B cell (primary cell): ENCODE data around the gene BCL7C. TPM values are rescaled to one million over a fixed set of nuclear protein-coding genes. Genes with fewer than 3 reads are reported as not detected.

Experiments used
- ATAC-seq: fragments of 200-7000 bp; cut with Tn5 transposase; one replicate; pipeline ENCODE4 v1.10.0; 2021; ENCODE audit warnings: low read depth, mild to moderate bottlenecking, moderate number of reproducible peaks, moderate library complexity
- CTCF ChIA-PET: fragments of 350-600 bp; sonication (Branson Sonifier 250); formaldehyde crosslinking; loops from one replicate; lab custom pipeline; 2021; ENCODE audit warnings: antibody characterized with exemption, inconsistent platforms; lab: Charles Lee
- POLR2A ChIA-PET: fragments of 350-600 bp; sonication (Branson Sonifier 250); formaldehyde crosslinking; loops from one replicate; lab custom pipeline; 2021; ENCODE audit warnings: antibody characterized with exemption; lab: Charles Lee
- DNase-seq: peaks from one replicate; pipeline ENCODE4 v3.0.0; 2013
- H2AFZ ChIP-seq: 2 replicates; pipeline ENCODE4 v1.6.1; 2012; ENCODE audit warnings: mild to moderate bottlenecking, low read depth, low read length; ENCODE audit not compliant: insufficient read depth, poor library complexity, severe bottlenecking
- H3K27ac ChIP-seq, 2 donors: 1 replicate in 1 of 2; 2 replicates in 1 of 2; pipeline ENCODE4 v1.5.1; 2012 to 2013; ENCODE audit warnings: low read length in 2 of 2, mild to moderate bottlenecking in 2 of 2, moderate library complexity in 1 of 2
- H3K27me3 ChIP-seq, 4 experiments: fragments of 200-600 bp in 1 of 4; sonication (generic) in 1 of 4; replicated peaks in 1 of 4; 1 replicate in 2 of 4; 2 replicates in 2 of 4; pipeline versions ENCODE4 v1.6.1 to v1.7.0; 2013 to 2016; ENCODE audit warnings: low read length in 3 of 4, mild to moderate bottlenecking in 2 of 4, mixed read lengths in 1 of 4, moderate library complexity in 1 of 4; ENCODE audit not compliant: insufficient read depth in 4 of 4, control insufficient read depth in 3 of 4; ENCODE audit errors: control extremely low read depth in 1 of 4
- H3K36me3 ChIP-seq, 2 experiments: replicated peaks in 1 of 2; 1 replicate in 1 of 2; 2 replicates in 1 of 2; pipeline versions ENCODE4 v1.6.1 to v1.7.1; 2013; ENCODE audit warnings: low read length in 1 of 2; ENCODE audit not compliant: insufficient read depth in 2 of 2, control insufficient read depth in 1 of 2; ENCODE audit errors: control extremely low read depth in 1 of 2, extremely low read depth in 1 of 2
- H3K4me1 ChIP-seq, 2 donors: fragments of 200-600 bp in 1 of 2; sonication (generic) in 1 of 2; 1 replicate in 1 of 2; 2 replicates in 1 of 2; pipeline versions ENCODE4 v1.5.1 to v1.6.1; 2013 to 2017; ENCODE audit warnings: low read length in 2 of 2; ENCODE audit not compliant: control insufficient read depth in 2 of 2, insufficient read depth in 2 of 2
- H3K4me2 ChIP-seq: replicated peaks from 2 replicates; pipeline ENCODE3; 2012; ENCODE audit warnings: mild to moderate bottlenecking, low read depth, low read length; ENCODE audit not compliant: poor library complexity, severe bottlenecking
- H3K4me3 ChIP-seq, 5 experiments: fragments of 200-600 bp in 1 of 5; sonication (generic) in 1 of 5; 1 replicate in 3 of 5; 2 replicates in 2 of 5; pipeline versions ENCODE4 v1.5.1 to v1.7.0; 2011 to 2016; ENCODE audit warnings: low read length in 4 of 5, mild to moderate bottlenecking in 4 of 5, low read depth in 2 of 5, control low read depth in 1 of 5, moderate library complexity in 1 of 5; ENCODE audit not compliant: insufficient read depth in 1 of 5; ENCODE audit errors: control extremely low read depth in 1 of 5, extremely low read depth in 1 of 5
- H3K79me2 ChIP-seq: fragments of 200-600 bp; sonication (generic); one replicate; pipeline ENCODE4 v1.6.0; 2016; ENCODE audit warnings: low read length; ENCODE audit not compliant: control insufficient read depth, insufficient read depth
- H3K9ac ChIP-seq: fragments of 200-600 bp; sonication (generic); 2 replicates; pipeline ENCODE4 v1.6.1; 2017; ENCODE audit warnings: mild to moderate bottlenecking, low read length, moderate library complexity
- H3K9me3 ChIP-seq, 3 donors: one replicate each; pipeline versions ENCODE4 v1.6.1 to v1.7.1; 2013; ENCODE audit warnings: low read length in 2 of 3; ENCODE audit not compliant: control insufficient read depth in 2 of 3, insufficient read depth in 1 of 3; ENCODE audit errors: control extremely low read depth in 1 of 3
- H4K20me1 ChIP-seq: 2 replicates; pipeline ENCODE4 v1.6.0; 2012; ENCODE audit warnings: mild to moderate bottlenecking, low read length; ENCODE audit not compliant: insufficient read depth, control insufficient read depth, poor library complexity, severe bottlenecking
- H3K27ac Mint-ChIP-seq: one replicate; pipeline ENCODE4 v1.8.0; 2021; ENCODE audit warnings: mixed read lengths
- H3K27me3 Mint-ChIP-seq: one replicate; pipeline ENCODE4 v1.8.0; 2021; ENCODE audit warnings: mixed read lengths
- H3K4me1 Mint-ChIP-seq: one replicate; pipeline ENCODE4 v1.8.0; 2021; ENCODE audit warnings: mixed read lengths
- H3K4me3 Mint-ChIP-seq: one replicate; pipeline ENCODE4 v1.8.0; 2021; ENCODE audit warnings: mixed read lengths
- H3K9me3 Mint-ChIP-seq: one replicate; pipeline ENCODE4 v1.8.0; 2022; ENCODE audit warnings: mixed read lengths; ENCODE audit not compliant: insufficient read depth
- CTCF ChIP-seq: fragments of 200-600 bp; IDR thresholded peaks from one replicate; pipeline ENCODE4 v1.8.0; 2022; ENCODE audit warnings: antibody characterized with exemption, mild to moderate bottlenecking
- EZH2 ChIP-seq: IDR thresholded peaks from 2 replicates; pipeline ENCODE4 v1.6.1; 2012; ENCODE audit warnings: borderline replicate concordance, low read depth, mild to moderate bottlenecking, moderate library complexity, low read length; ENCODE audit not compliant: insufficient read depth, poor library complexity, severe bottlenecking
- WGBS: methylation state at CpG from one replicate; pipeline ENCODE4 v1.1.5; 2013; ENCODE audit warnings: missing lambda C conversion rate; ENCODE audit not compliant: insufficient coverage; 5-methylcytosine and 5-hydroxymethylcytosine counted together
- intact Hi-C: fragments of 100-400 bp; cut with micrococcal nuclease; formaldehyde crosslinking; loops from one replicate; pipeline ENCODE4 v1.10.0; 2022
- polyA plus RNA-seq: library from polyadenylated mRNA; depleted of rRNA; stranded (reverse); fragments of >200 nt; gene quantifications from 2 replicates; pipeline ENCODE4 v1.2.3, GENCODE V29; 2012
- total RNA-seq, 2 donors: library from RNA; stranded (reverse); fragments of 120-200 nt in 1 of 2; gene quantifications; 1 replicate in 1 of 2; 2 replicates in 1 of 2; pipeline versions ENCODE4 v1.2.3 to v1.2.4, GENCODE V29; 2013 to 2022

The BCL7C gene
- total and polyA plus RNA-seq, 2 donors (not counting 1 experiment from before 2014, with no cell fraction given): 17.1 to 30.5 TPM

- Histone ChIP-seq H3K4me2 (peak overlapping the region; percentile 76), H3K4me1 (peaks cover 16 to 21% of the 10 kb centered on the region in 2 donors), H3K36me3 (peaks cover 0 to 2% of the 10 kb centered on the region in 2 experiments), H4K20me1 (no peaks in the 10 kb centered on the region), H3K9ac (peak overlapping the region; percentile 97), H3K27me3 (no peaks in the 10 kb centered on the region), H3K27ac (peak overlapping the region; percentile 82 to 88), H2AFZ (peak overlapping the region; percentile 89), H3K9me3 (no peaks in the 10 kb centered on the region), H3K79me2 (peaks cover 18% of the 10 kb centered on the region), H3K4me3 (peak overlapping the region; percentile 78 to 99 (median 81))
- ATAC-seq (no peak), DNase-seq (no peak)
- Mint-ChIP-seq H3K4me3 (peak overlapping the region; percentile 97), H3K4me1 (peaks cover 36% of the 10 kb centered on the region), H3K27ac (peak overlapping the region; percentile 97), H3K9me3 (no peaks in the 10 kb centered on the region), H3K27me3 (no peaks in the 10 kb centered on the region)
- no peak for TF ChIP-seq EZH2
- TF ChIP-seq CTCF: no peak
- intact Hi-C loops: loop anchor here (2.0 kb wide), 1 partner anchor 68 kb away; no protein-coding TSS in a partner anchor
- POLR2A ChIA-PET: interaction anchor here (0.6 to 2.6 kb wide), 9 partner anchors 11 to 68 kb away, joined by 3 to 15 read pairs (median 5); partner anchors contain the start of genes CTF1 and FBXL19
- 22% methylated on average over 21 of the region's 23 CpGs for WGBS
- CTCF ChIA-PET: interaction anchor here (0.6 to 5.7 kb wide), 12 partner anchors 18 to 309 kb away, joined by 3 to 36 read pairs (median 4); partner anchors contain the start of gene CTF1
These were observed 19.5 kb downstream of the BCL7C start for GRCh38 chr16:30874244-30874820.

GRCh38 chr16:30870904-30871303, 23.0 kb downstream of the BCL7C start:
- H3K9me3 ChIP-seq: no peaks in the 10 kb centered on the region
- DNase-seq: no peak

More at GRCh38 chr16:30870904-30871303, 23.0 kb downstream of the BCL7C start:
- ATAC-seq: no peak
- no peaks in the 10 kb centered on the region for H3K27me3 Mint-ChIP-seq
- no peaks in the 10 kb centered on the region for H4K20me1 ChIP-seq
- H3K27ac ChIP-seq: no peak overlapping the region
- H3K4me1 Mint-ChIP-seq: peaks cover 27% of the 10 kb centered on the region
- no peak overlapping the region for H3K4me2 ChIP-seq
- H3K27ac Mint-ChIP-seq: no peak overlapping the region
- H3K4me3 Mint-ChIP-seq: no peak overlapping the region
- TF ChIP-seq EZH2 (no peak), CTCF (no peak)
- POLR2A ChIA-PET: no interaction called here
- peaks cover 4% of the 10 kb centered on the region for H3K79me2 ChIP-seq
- intact Hi-C loops: no loop called here
- WGBS: 99% methylated on average over 6 of the region's 6 CpGs
- peaks cover 5 to 10% of the 10 kb centered on the region in 2 donors for H3K4me1 ChIP-seq
- no peaks in the 10 kb centered on the region for H3K36me3 ChIP-seq
- no peak overlapping the region for H3K4me3 ChIP-seq
- no peaks in the 10 kb centered on the region for H3K27me3 ChIP-seq
- H2AFZ ChIP-seq: no peak overlapping the region
- no peaks in the 10 kb centered on the region for H3K9me3 Mint-ChIP-seq
- CTCF ChIA-PET: interaction anchor here (1.5 kb wide), 2 partner anchors 26 to 31 kb away, joined by 3 to 4 read pairs; no protein-coding TSS in a partner anchor
- no peak overlapping the region for H3K9ac ChIP-seq
